SU-DHL-6 (cell line): Measurements from ENCODE around the gene ATG10.

Experiments used
- H2AFZ ChIP-seq: fragments of 200-600 bp; sonication (generic); 2 replicates; pipeline ENCODE4 v1.6.1; 2014; ENCODE audit warnings: low read depth, mild to moderate bottlenecking, moderate library complexity, mixed read lengths, antibody characterized with exemption, low read length; ENCODE audit not compliant: severe bottlenecking
- H3F3A ChIP-seq: fragments of 200-600 bp; shearing (Covaris generic); 2 replicates; pipeline ENCODE4 v1.6.0; 2016; ENCODE audit warnings: antibody characterized with exemption, mild to moderate bottlenecking; ENCODE audit not compliant: insufficient read depth
- H3K27ac ChIP-seq: fragments of 200-600 bp; sonication (generic); 2 replicates; pipeline ENCODE4 v1.5.1; 2016; ENCODE audit warnings: low read depth, mild to moderate bottlenecking, low read length, moderate library complexity, mixed read lengths
- H3K27me3 ChIP-seq: fragments of 200-600 bp; sonication (generic), shearing (Covaris generic); 2 replicates; pipeline ENCODE4 v1.6.0; 2014; ENCODE audit warnings: mild to moderate bottlenecking, low read length
- H3K36me3 ChIP-seq: fragments of 200-600 bp; sonication (generic); 2 replicates; pipeline ENCODE4 v1.6.1; 2014; ENCODE audit warnings: mild to moderate bottlenecking, low read length, mixed read lengths
- H3K4me2 ChIP-seq: fragments of 300-600, 200-600 bp; shearing (Covaris generic), sonication (generic); 2 replicates; pipeline ENCODE4 v1.6.0; 2014; ENCODE audit warnings: low read length, low read depth, mild to moderate bottlenecking; ENCODE audit not compliant: poor library complexity, severe bottlenecking
- H3K4me3 ChIP-seq: fragments of 200-600 bp; sonication (generic); 2 replicates; pipeline ENCODE4 v1.5.1; 2014; ENCODE audit warnings: antibody characterized with exemption, low read length, mild to moderate bottlenecking, mixed read lengths; ENCODE audit not compliant: insufficient read depth, poor library complexity, severe bottlenecking
- H3K79me2 ChIP-seq: fragments of 200-600 bp; sonication (generic); 2 replicates; pipeline ENCODE4 v1.6.1; 2014; ENCODE audit warnings: mild to moderate bottlenecking, low read length, moderate library complexity; ENCODE audit not compliant: insufficient read depth
- H3K9ac ChIP-seq: fragments of 200-600 bp; sonication (generic); 2 replicates; pipeline ENCODE4 v1.7.0; 2014; ENCODE audit warnings: mild to moderate bottlenecking, low read length
- H3K9me2 ChIP-seq: fragments of 200-600 bp; sonication (generic); replicated peaks from 2 replicates; pipeline ENCODE4 v1.6.1; 2014; ENCODE audit warnings: low read length; ENCODE audit not compliant: insufficient read depth
- H3K9me3 ChIP-seq: fragments of 200-600 bp; sonication (generic); 2 replicates; pipeline ENCODE4 v1.6.1; 2014; ENCODE audit warnings: low read length, mixed read lengths; ENCODE audit not compliant: insufficient read depth
- H4K20me1 ChIP-seq: fragments of 200-600 bp; sonication (generic); 2 replicates; pipeline ENCODE4 v1.6.1; 2014; ENCODE audit warnings: low read depth, mild to moderate bottlenecking, antibody characterized with exemption, low read length, moderate library complexity, mixed read lengths
- EZH2phosphoT487 ChIP-seq: fragments of 200-600 bp; sonication (generic), shearing (Covaris generic); conservative IDR thresholded peaks from 2 replicates; pipeline ENCODE4 v1.6.1; 2018; ENCODE audit warnings: mild to moderate bottlenecking, antibody characterized with exemption, low read length, moderate library complexity, mixed read lengths
- TF ChIP-seq, protein P1 (sequence below): fragments of 200-600 bp; sonication (generic); IDR thresholded peaks from one replicate; pipeline ENCODE4 v1.5.1; 2017; ENCODE audit warnings: antibody characterized with exemption, mild to moderate bottlenecking, low read length, moderate library complexity; ENCODE audit not compliant: insufficient read depth, poor library complexity, severe bottlenecking

The ATG10 gene

DNA sequence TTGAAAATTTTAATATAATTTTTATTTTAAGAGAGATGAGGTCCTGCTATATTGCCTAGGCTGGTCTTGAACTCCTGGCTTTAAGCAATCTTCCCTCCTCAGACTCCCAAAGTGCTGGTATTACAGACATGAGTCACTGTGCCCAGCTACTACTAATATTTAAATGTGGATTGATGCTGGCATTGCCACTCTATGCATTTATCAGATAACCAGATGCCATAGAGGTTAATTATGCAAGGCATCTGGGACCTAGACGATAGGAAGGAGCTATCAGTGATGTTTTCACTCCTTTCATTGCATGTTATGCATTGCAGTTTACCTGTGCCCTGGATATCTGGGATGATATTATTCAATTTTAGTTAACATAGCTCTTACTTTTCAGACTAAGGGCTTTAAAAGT, 179.4 kb downstream of the ATG10 start:
- no peak overlapping the region for H3K4me2 ChIP-seq
- H3K36me3 ChIP-seq = no peaks in the 10 kb centered on the region
- no peaks in the 10 kb centered on the region for H3K27me3 ChIP-seq
- no peaks in the 10 kb centered on the region for H3F3A ChIP-seq
- H4K20me1 ChIP-seq = no peaks in the 10 kb centered on the region
- H3K9ac ChIP-seq = no peak overlapping the region
- H3K9me3 ChIP-seq = no peaks in the 10 kb centered on the region
- no peak for TF ChIP-seq EZH2phosphoT487
- TF ChIP-seq, protein P1, sequence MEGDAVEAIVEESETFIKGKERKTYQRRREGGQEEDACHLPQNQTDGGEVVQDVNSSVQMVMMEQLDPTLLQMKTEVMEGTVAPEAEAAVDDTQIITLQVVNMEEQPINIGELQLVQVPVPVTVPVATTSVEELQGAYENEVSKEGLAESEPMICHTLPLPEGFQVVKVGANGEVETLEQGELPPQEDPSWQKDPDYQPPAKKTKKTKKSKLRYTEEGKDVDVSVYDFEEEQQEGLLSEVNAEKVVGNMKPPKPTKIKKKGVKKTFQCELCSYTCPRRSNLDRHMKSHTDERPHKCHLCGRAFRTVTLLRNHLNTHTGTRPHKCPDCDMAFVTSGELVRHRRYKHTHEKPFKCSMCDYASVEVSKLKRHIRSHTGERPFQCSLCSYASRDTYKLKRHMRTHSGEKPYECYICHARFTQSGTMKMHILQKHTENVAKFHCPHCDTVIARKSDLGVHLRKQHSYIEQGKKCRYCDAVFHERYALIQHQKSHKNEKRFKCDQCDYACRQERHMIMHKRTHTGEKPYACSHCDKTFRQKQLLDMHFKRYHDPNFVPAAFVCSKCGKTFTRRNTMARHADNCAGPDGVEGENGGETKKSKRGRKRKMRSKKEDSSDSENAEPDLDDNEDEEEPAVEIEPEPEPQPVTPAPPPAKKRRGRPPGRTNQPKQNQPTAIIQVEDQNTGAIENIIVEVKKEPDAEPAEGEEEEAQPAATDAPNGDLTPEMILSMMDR = no peak
- H2AFZ ChIP-seq = no peak overlapping the region
- H3K4me3 ChIP-seq = no peak overlapping the region
- no peaks in the 10 kb centered on the region for H3K9me2 ChIP-seq
- H3K79me2 ChIP-seq = no peaks in the 10 kb centered on the region
- H3K27ac ChIP-seq = no peak overlapping the region

DNA sequence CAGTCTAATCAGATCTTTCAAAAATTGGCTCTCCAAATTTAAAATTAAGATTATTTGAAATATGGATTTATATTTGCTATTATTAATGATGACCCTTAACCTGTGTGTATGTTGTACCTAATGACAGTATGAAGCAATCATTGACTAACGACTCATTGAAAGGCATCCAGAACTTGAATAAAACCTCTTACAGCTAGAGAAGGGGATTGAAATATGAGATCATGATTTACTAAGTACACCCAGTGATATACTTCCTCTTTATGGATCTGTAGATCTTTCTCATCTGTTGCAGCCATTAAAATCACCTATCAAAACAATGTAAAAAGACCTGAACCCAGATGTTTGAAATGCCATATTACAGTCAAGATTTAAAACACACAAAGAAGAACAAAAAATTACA, 179.8 kb downstream of the ATG10 start:
- H3K4me3 ChIP-seq = no peak overlapping the region
- no peaks in the 10 kb centered on the region for H3K9me3 ChIP-seq
- H2AFZ ChIP-seq = no peak overlapping the region
- TF ChIP-seq EZH2phosphoT487 = no peak
- TF ChIP-seq, protein P1 = no peak
- H3K36me3 ChIP-seq = no peaks in the 10 kb centered on the region
- H4K20me1 ChIP-seq = no peaks in the 10 kb centered on the region
- H3K9ac ChIP-seq = no peak overlapping the region
- H3F3A ChIP-seq = no peaks in the 10 kb centered on the region
- no peaks in the 10 kb centered on the region for H3K27me3 ChIP-seq
- no peak overlapping the region for H3K4me2 ChIP-seq
- no peaks in the 10 kb centered on the region for H3K79me2 ChIP-seq
- no peaks in the 10 kb centered on the region for H3K9me2 ChIP-seq
- no peak overlapping the region for H3K27ac ChIP-seq

GRCh38 chr5:82152978-82153481, 181.2 kb downstream of the ATG10 start:
- Histone ChIP-seq H3K4me2 (no peak overlapping the region), H2AFZ (no peak overlapping the region), H3K79me2 (no peaks in the 10 kb centered on the region), H3K9ac (no peak overlapping the region), H3K27me3 (no peaks in the 10 kb centered on the region), H3K9me2 (no peaks in the 10 kb centered on the region), H3K4me3 (no peak overlapping the region), H3K27ac (no peak overlapping the region), H3K36me3 (no peaks in the 10 kb centered on the region), H3K9me3 (no peaks in the 10 kb centered on the region), H3F3A (no peaks in the 10 kb centered on the region), H4K20me1 (no peaks in the 10 kb centered on the region)
- TF ChIP-seq EZH2phosphoT487 = no peak
- TF ChIP-seq, protein P1 = no peak

GRCh38 chr5:82154776-82155175, 183.0 kb downstream of the ATG10 start:
- H3K9ac ChIP-seq = no peak overlapping the region
- H3K27me3 ChIP-seq = no peaks in the 10 kb centered on the region
- H3K36me3 ChIP-seq = no peaks in the 10 kb centered on the region
- H3K4me3 ChIP-seq = no peak overlapping the region
- no peaks in the 10 kb centered on the region for H3F3A ChIP-seq
- H3K27ac ChIP-seq = no peak overlapping the region
- TF ChIP-seq EZH2phosphoT487 = no peak
- TF ChIP-seq, protein P1 = no peak
- no peak overlapping the region for H2AFZ ChIP-seq
- no peak overlapping the region for H3K4me2 ChIP-seq
- H3K9me3 ChIP-seq = no peaks in the 10 kb centered on the region
- H4K20me1 ChIP-seq = no peaks in the 10 kb centered on the region
- H3K79me2 ChIP-seq = no peaks in the 10 kb centered on the region
- no peaks in the 10 kb centered on the region for H3K9me2 ChIP-seq
